Measurements from ENCODE around the gene PTPRN2. TPM values are rescaled to one million over a fixed set of nuclear protein-coding genes. Genes with fewer than 3 reads are reported as not detected.

PTPRN2 gene
- total and polyA plus RNA-seq, 8 donors: 4.9 to 136 (median 46.8) TPM

- peaks cover 0 to 18% (median 11%) of the 10 kb centered on the region in 4 donors for H3K4me1 ChIP-seq
- H3K9me3 ChIP-seq: no peaks in the 10 kb centered on the region
- H3K4me3 ChIP-seq: no peak overlapping the region
- no peak for DNase-seq
- no peak for TF ChIP-seq POLR2AphosphoS5 (IDR thresholded peaks at IDR 0.05)
- TF ChIP-seq EP300 (IDR thresholded peaks at IDR 0.05): no peak
- no peak for TF ChIP-seq CTCF (IDR thresholded peaks at IDR 0.05)
- no peak for TF ChIP-seq POLR2A (IDR thresholded peaks at IDR 0.05)
- intact Hi-C loops (cut with DNase I; ENCODE audit: low total_unique reads): no loop called here
- WGBS, 5 donors: 90 to 92% (median 90%) methylated on average over 10 to 12 of the region's 12 CpGs
- H3K27me3 ChIP-seq: peaks cover 0 to 14% (median 6%) of the 10 kb centered on the region in 3 donors
- no peak overlapping the region for H3K27ac ChIP-seq
- no peaks in the 10 kb centered on the region for H3K36me3 ChIP-seq
Measured at GRCh38 chr7:157614457-157615020, 973.1 kb downstream of the PTPRN2 start.

- Histone ChIP-seq H3K36me3 (no peaks in the 10 kb centered on the region), H3K9me3 (no peaks in the 10 kb centered on the region), H3K27ac (peak overlapping the region in 1 of 5 donors; percentile 52), H3K27me3 (peaks cover 0 to 14% (median 6%) of the 10 kb centered on the region in 3 donors), H3K4me1 (peaks cover 0 to 18% (median 11%) of the 10 kb centered on the region in 4 donors), H3K4me3 (peak overlapping the region; percentile 41 to 52 (median 48))
- 27 to 60% (median 41%) methylated on average over 41 to 51 of the region's 51 CpGs for WGBS, 5 donors
- intact Hi-C loops (cut with DNase I; ENCODE audit: low total_unique reads): no loop called here
- DNase-seq: peak in 1 of 2 donors; percentile 39
- TF ChIP-seq POLR2AphosphoS5 (IDR thresholded peaks at IDR 0.05) (no peak), EP300 (IDR thresholded peaks at IDR 0.05) (no peak), POLR2A (IDR thresholded peaks at IDR 0.05) (no peak), CTCF (IDR thresholded peaks at IDR 0.05) (no peak)
Measured at GRCh38 chr7:157613575-157614322, 973.9 kb downstream of the PTPRN2 start.

- WGBS, 5 donors: 11 to 63% (median 21%) methylated on average over 58 to 79 of the region's 79 CpGs
- H3K36me3 ChIP-seq: no peaks in the 10 kb centered on the region
- no peak for TF ChIP-seq POLR2AphosphoS5 (IDR thresholded peaks at IDR 0.05)
- TF ChIP-seq CTCF (IDR thresholded peaks at IDR 0.05): no peak
- no peak for TF ChIP-seq POLR2A (IDR thresholded peaks at IDR 0.05)
- no peak for TF ChIP-seq EP300 (IDR thresholded peaks at IDR 0.05)
- intact Hi-C loops (cut with DNase I; ENCODE audit: low total_unique reads): no loop called here
- H3K4me1 ChIP-seq: peaks cover 0 to 18% (median 11%) of the 10 kb centered on the region in 4 donors
- peaks cover 0 to 14% (median 6%) of the 10 kb centered on the region in 3 donors for H3K27me3 ChIP-seq
- no peaks in the 10 kb centered on the region for H3K9me3 ChIP-seq
- H3K4me3 ChIP-seq: peak overlapping the region; percentile 41 to 52 (median 48)
- peak overlapping the region in 1 of 5 donors; percentile 52 for H3K27ac ChIP-seq
- DNase-seq: peak; percentile 40 to 83
Measured at GRCh38 chr7:157612664-157613561, 974.7 kb downstream of the PTPRN2 start.
